Liver (tissue), 9 donors: Measurements from ENCODE around the gene HOXD9. TPM values are rescaled to one million over a fixed set of nuclear protein-coding genes. Genes with fewer than 3 reads are reported as not detected.

Experiments used
- DNase-seq: peaks from one replicate; pipeline ENCODE4 v3.0.0-alpha.2; 2017; ENCODE audit warnings: low spot score
- H3K27ac ChIP-seq, 2 donors: one replicate each; pipeline ENCODE4 v1.7.0; 2013; ENCODE audit warnings: inconsistent platforms in 2 of 2, low read length in 2 of 2, control low read depth in 1 of 2, low read depth in 1 of 2, mild to moderate bottlenecking in 1 of 2
- H3K27me3 ChIP-seq, 4 donors: one replicate each; pipeline versions ENCODE4 v1.6.1 to v1.7.0; 2013; ENCODE audit warnings: low read length in 3 of 4, inconsistent platforms in 1 of 4, mild to moderate bottlenecking in 1 of 4, moderate library complexity in 1 of 4; ENCODE audit not compliant: control insufficient read depth in 4 of 4, insufficient read depth in 4 of 4
- H3K36me3 ChIP-seq, 4 donors: one replicate each; pipeline versions ENCODE4 v1.6.1 to v1.7.0; 2013; ENCODE audit warnings: low read length in 3 of 4, mild to moderate bottlenecking in 3 of 4, low read depth in 1 of 4, moderate library complexity in 1 of 4; ENCODE audit not compliant: control insufficient read depth in 4 of 4, insufficient read depth in 3 of 4
- H3K4me1 ChIP-seq, 4 donors: one replicate each; pipeline versions ENCODE4 v1.6.1 to v1.7.0; 2013; ENCODE audit warnings: low read length in 3 of 4, mild to moderate bottlenecking in 3 of 4, moderate library complexity in 1 of 4; ENCODE audit not compliant: control insufficient read depth in 4 of 4, insufficient read depth in 4 of 4
- H3K4me3 ChIP-seq, 3 donors: one replicate each; pipeline versions ENCODE4 v1.6.1 to v1.7.0; 2013; ENCODE audit warnings: low read length in 3 of 3, control low read depth in 1 of 3, low read depth in 1 of 3, mild to moderate bottlenecking in 1 of 3
- H3K9ac ChIP-seq, 2 donors: one replicate each; pipeline ENCODE4 v1.7.0; 2013; ENCODE audit warnings: low read length in 2 of 2, mild to moderate bottlenecking in 2 of 2, moderate library complexity in 2 of 2, control low read depth in 1 of 2, low read depth in 1 of 2
- H3K9me3 ChIP-seq, 4 donors: one replicate each; pipeline versions ENCODE4 v1.6.1 to v1.7.0; 2013; ENCODE audit warnings: low read length in 3 of 4; ENCODE audit not compliant: control insufficient read depth in 4 of 4
- EGR1 ChIP-seq, 2 donors: IDR thresholded peaks; 2 replicates each; pipeline ENCODE4 v1.6.1; 2016 to 2018; ENCODE audit warnings: antibody characterized with exemption in 2 of 2, low read depth in 2 of 2
- FOXA1 ChIP-seq: IDR thresholded peaks from 2 replicates; pipeline ENCODE4 v1.6.1; 2016; ENCODE audit warnings: antibody characterized with exemption
- FOXA2 ChIP-seq: IDR thresholded peaks from 2 replicates; pipeline ENCODE4 v1.6.1; 2016; ENCODE audit warnings: antibody characterized with exemption
- GABPA ChIP-seq, 2 donors: IDR thresholded peaks in 1 of 2; conservative IDR thresholded peaks in 1 of 2; 2 replicates each; pipeline ENCODE4 v1.6.1; 2016; ENCODE audit warnings: antibody characterized with exemption in 2 of 2, mild to moderate bottlenecking in 1 of 2, moderate library complexity in 1 of 2
- NR2F2 ChIP-seq: IDR thresholded peaks from 2 replicates; pipeline ENCODE4 v1.6.1; 2016; ENCODE audit warnings: antibody characterized with exemption
- RXRA ChIP-seq, 2 donors: IDR thresholded peaks; 2 replicates each; pipeline ENCODE4 v1.6.1; 2017 to 2018; ENCODE audit warnings: antibody characterized with exemption in 2 of 2, mild to moderate bottlenecking in 1 of 2
- SP1 ChIP-seq: IDR thresholded peaks from 2 replicates; pipeline ENCODE4 v1.6.1; 2018; ENCODE audit warnings: antibody characterized with exemption, mild to moderate bottlenecking
- TAF1 ChIP-seq: conservative IDR thresholded peaks from 2 replicates; pipeline ENCODE4 v1.6.1; 2016; ENCODE audit warnings: antibody characterized with exemption, mild to moderate bottlenecking
- YY1 ChIP-seq: IDR thresholded peaks from 2 replicates; pipeline ENCODE4 v1.6.1; 2016; ENCODE audit warnings: antibody characterized with exemption, mild to moderate bottlenecking
- WGBS: extraction: QIAGEN DNeasy Blood & Tissue Kit; methylation state at CpG from one replicate; pipeline ENCODE4 v1.1.7; 2013; 5-methylcytosine and 5-hydroxymethylcytosine counted together
- polyA plus RNA-seq, 2 donors: library from polyadenylated mRNA; stranded (reverse) in 1 of 2; unstranded in 1 of 2; fragments of 200-250 nt in 1 of 2; fragments of >200 nt in 1 of 2; fragmentation: Nextera tagmentation in 1 of 2; extraction: Ambion mirVana in 1 of 2; gene quantifications; one replicate each; pipeline versions ENCODE4 v1.2.1 to v1.2.3, GENCODE V29; 2013 to 2015
- total RNA-seq, 2 donors: library from RNA; depleted of rRNA; stranded (reverse); fragments of >200 nt; gene quantifications; one replicate each; pipeline ENCODE4 v1.2.3, GENCODE V29; 2014
- TF ChIP-seq, protein P1 (sequence below): IDR thresholded peaks from 2 replicates; pipeline ENCODE4 v1.6.1; 2016; ENCODE audit warnings: antibody characterized with exemption
- TF ChIP-seq, protein P2 (sequence below): IDR thresholded peaks from 2 replicates; pipeline ENCODE4 v1.6.1; 2016; ENCODE audit warnings: antibody characterized with exemption
- TF ChIP-seq, protein P3 (sequence below): IDR thresholded peaks from 2 replicates; pipeline ENCODE4 v1.6.1; 2016; ENCODE audit warnings: antibody characterized with exemption, mild to moderate bottlenecking
- TF ChIP-seq, protein P4 (sequence below): fragments of 150-350 bp; IDR thresholded peaks from 2 replicates; pipeline ENCODE4 v1.5.1; 2017; ENCODE audit warnings: improper control_type of control experiment, low read depth, low read length; ENCODE audit not compliant: missing input control
- TF ChIP-seq, protein P5 (sequence below): IDR thresholded peaks from 2 replicates; pipeline ENCODE4 v1.6.1; 2016; ENCODE audit warnings: antibody characterized with exemption
- donor health status: healthy.
- donor health status: healthy.
- donor health status: healthy.
- donor health status: healthy.
- donor health status: healthy.

HOXD9 gene
- total and polyA plus RNA-seq, 4 donors = 0.07 TPM; not detected in 3

DNA sequence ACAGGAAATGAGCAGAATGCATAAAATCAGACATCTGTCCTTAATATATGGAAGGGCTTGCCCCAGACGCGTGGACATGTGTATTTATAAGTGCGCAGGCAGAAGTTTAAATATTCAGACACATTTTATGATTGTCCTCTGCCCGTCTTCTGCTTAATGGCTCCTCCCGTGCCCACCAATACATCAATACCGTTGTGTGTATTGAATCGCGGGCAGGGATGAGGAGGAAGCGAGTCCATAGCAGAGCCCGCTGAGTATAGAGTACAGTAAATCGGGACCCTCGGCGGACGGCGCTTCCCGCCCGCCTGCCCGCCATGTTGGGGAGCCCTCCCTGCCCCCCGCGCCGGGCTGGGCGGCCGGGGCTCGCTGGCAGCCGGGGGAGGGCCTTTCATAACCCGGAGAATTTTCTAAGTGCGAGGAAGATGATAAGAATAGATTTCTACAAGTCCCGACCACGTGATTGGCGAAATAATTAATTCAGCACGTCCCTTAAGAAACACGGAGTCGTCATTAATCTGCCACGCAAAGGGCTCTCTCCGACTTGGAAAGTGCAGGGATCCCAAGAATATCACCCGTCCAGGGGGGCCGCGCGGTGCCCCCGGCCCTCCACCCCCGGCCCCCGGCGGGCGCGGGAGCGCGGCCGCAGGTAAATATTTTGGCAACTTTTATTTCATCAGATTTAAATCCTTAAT lies 34.4 kb downstream of the HOXD9 start, which contains the start of gene HOXD3:
HOXD3 (plus strand) TSS at position 501 of the 692 bp plus-strand sequence. CDS start 11,808 bp downstream, outside the sequence.
- H3K27me3 ChIP-seq = peaks cover 11 to 41% (median 23%) of the 10 kb centered on the region in 4 donors
- peaks cover 0 to 4% (median 0%) of the 10 kb centered on the region in 4 donors for H3K9me3 ChIP-seq
- no peak for DNase-seq
- no peak within 1 kb of the TSS for H3K9ac ChIP-seq
- H3K36me3 ChIP-seq = no peaks in the 10 kb centered on the region
- no peak for TF ChIP-seq GABPA (IDR thresholded peaks at IDR 0.05 in 1 of 2, conservative IDR thresholded peaks at IDR 0.05 in 1 of 2)
- TF ChIP-seq, protein P1, sequence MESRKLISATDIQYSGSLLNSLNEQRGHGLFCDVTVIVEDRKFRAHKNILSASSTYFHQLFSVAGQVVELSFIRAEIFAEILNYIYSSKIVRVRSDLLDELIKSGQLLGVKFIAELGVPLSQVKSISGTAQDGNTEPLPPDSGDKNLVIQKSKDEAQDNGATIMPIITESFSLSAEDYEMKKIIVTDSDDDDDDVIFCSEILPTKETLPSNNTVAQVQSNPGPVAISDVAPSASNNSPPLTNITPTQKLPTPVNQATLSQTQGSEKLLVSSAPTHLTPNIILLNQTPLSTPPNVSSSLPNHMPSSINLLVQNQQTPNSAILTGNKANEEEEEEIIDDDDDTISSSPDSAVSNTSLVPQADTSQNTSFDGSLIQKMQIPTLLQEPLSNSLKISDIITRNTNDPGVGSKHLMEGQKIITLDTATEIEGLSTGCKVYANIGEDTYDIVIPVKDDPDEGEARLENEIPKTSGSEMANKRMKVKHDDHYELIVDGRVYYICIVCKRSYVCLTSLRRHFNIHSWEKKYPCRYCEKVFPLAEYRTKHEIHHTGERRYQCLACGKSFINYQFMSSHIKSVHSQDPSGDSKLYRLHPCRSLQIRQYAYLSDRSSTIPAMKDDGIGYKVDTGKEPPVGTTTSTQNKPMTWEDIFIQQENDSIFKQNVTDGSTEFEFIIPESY = no peak
- TF ChIP-seq FOXA1 = no peak
- TF ChIP-seq FOXA2 = no peak
- TF ChIP-seq, protein P2, sequence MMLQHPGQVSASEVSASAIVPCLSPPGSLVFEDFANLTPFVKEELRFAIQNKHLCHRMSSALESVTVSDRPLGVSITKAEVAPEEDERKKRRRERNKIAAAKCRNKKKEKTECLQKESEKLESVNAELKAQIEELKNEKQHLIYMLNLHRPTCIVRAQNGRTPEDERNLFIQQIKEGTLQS = no peak
- TF ChIP-seq, protein P3, sequence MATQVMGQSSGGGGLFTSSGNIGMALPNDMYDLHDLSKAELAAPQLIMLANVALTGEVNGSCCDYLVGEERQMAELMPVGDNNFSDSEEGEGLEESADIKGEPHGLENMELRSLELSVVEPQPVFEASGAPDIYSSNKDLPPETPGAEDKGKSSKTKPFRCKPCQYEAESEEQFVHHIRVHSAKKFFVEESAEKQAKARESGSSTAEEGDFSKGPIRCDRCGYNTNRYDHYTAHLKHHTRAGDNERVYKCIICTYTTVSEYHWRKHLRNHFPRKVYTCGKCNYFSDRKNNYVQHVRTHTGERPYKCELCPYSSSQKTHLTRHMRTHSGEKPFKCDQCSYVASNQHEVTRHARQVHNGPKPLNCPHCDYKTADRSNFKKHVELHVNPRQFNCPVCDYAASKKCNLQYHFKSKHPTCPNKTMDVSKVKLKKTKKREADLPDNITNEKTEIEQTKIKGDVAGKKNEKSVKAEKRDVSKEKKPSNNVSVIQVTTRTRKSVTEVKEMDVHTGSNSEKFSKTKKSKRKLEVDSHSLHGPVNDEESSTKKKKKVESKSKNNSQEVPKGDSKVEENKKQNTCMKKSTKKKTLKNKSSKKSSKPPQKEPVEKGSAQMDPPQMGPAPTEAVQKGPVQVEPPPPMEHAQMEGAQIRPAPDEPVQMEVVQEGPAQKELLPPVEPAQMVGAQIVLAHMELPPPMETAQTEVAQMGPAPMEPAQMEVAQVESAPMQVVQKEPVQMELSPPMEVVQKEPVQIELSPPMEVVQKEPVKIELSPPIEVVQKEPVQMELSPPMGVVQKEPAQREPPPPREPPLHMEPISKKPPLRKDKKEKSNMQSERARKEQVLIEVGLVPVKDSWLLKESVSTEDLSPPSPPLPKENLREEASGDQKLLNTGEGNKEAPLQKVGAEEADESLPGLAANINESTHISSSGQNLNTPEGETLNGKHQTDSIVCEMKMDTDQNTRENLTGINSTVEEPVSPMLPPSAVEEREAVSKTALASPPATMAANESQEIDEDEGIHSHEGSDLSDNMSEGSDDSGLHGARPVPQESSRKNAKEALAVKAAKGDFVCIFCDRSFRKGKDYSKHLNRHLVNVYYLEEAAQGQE = no peak
- TF ChIP-seq, protein P4, sequence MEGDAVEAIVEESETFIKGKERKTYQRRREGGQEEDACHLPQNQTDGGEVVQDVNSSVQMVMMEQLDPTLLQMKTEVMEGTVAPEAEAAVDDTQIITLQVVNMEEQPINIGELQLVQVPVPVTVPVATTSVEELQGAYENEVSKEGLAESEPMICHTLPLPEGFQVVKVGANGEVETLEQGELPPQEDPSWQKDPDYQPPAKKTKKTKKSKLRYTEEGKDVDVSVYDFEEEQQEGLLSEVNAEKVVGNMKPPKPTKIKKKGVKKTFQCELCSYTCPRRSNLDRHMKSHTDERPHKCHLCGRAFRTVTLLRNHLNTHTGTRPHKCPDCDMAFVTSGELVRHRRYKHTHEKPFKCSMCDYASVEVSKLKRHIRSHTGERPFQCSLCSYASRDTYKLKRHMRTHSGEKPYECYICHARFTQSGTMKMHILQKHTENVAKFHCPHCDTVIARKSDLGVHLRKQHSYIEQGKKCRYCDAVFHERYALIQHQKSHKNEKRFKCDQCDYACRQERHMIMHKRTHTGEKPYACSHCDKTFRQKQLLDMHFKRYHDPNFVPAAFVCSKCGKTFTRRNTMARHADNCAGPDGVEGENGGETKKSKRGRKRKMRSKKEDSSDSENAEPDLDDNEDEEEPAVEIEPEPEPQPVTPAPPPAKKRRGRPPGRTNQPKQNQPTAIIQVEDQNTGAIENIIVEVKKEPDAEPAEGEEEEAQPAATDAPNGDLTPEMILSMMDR = no peak
- no peak for TF ChIP-seq EGR1 (IDR thresholded peaks at IDR 0.05; ENCODE audit: low read depth in 2 of 2)
- no peak for TF ChIP-seq RXRA (IDR thresholded peaks at IDR 0.05)
- no peak for TF ChIP-seq NR2F2
- TF ChIP-seq, protein P5, sequence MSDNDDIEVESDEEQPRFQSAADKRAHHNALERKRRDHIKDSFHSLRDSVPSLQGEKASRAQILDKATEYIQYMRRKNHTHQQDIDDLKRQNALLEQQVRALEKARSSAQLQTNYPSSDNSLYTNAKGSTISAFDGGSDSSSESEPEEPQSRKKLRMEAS = no peak
- TF ChIP-seq TAF1 = no peak
- TF ChIP-seq SP1 = no peak
- no peak for TF ChIP-seq YY1
- no peak within 1 kb of the TSS for H3K27ac ChIP-seq
- 4% methylated on average over 48 of the region's 48 CpGs for WGBS
- no peak within 1 kb of the TSS for H3K4me3 ChIP-seq
- peaks cover 6 to 17% (median 10%) of the 10 kb centered on the region in 4 donors for H3K4me1 ChIP-seq
